ENCODE measurements around the gene XYLT1. TPM values are rescaled to one million over a fixed set of nuclear protein-coding genes. Genes with fewer than 3 reads are reported as not detected.

The XYLT1 gene
- polyA plus RNA-seq, 1 donor: 9.9 TPM

DNA sequence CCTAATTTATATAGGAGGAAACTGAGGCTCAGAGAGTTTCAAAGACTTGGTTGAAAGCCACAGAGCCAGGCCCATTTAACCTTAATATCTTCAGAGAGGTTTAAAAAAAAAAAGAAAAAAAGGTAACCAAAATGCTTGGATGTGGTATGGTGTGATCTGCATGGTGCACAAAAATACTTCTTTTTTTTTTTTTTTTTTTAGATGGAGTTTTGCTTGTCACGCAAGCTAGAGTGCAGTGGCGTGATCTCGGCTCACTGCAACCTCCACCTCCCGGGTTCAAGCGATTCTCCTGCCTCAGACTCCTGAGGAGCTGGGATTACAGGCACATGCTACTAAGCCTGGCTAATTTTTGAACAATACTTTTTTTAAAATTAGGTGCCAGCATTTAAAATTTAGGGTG is 101.8 kb downstream of the XYLT1 start:
- H3K4me3 ChIP-seq (ENCODE audit: low read length): no peak overlapping the region
- no CpG with 5 or more reads among the region's 5 CpGs for WGBS (ENCODE audit: insufficient coverage, low lambda C conversion rate)
- no peaks in the 10 kb centered on the region for H3K27me3 ChIP-seq (ENCODE audit: control insufficient read depth, insufficient read depth, low read length)
- H3K27ac ChIP-seq (ENCODE audit: low read length): no peak overlapping the region
- no peaks in the 10 kb centered on the region for H3K9me3 ChIP-seq (ENCODE audit: control insufficient read depth, low read depth, low read length)
- no peak for DNase-seq
- peaks cover 17% of the 10 kb centered on the region for H3K4me1 ChIP-seq (ENCODE audit: control insufficient read depth, insufficient read depth, low read length)
- no peaks in the 10 kb centered on the region for H3K36me3 ChIP-seq (ENCODE audit: control insufficient read depth, insufficient read depth, low read length)

DNA sequence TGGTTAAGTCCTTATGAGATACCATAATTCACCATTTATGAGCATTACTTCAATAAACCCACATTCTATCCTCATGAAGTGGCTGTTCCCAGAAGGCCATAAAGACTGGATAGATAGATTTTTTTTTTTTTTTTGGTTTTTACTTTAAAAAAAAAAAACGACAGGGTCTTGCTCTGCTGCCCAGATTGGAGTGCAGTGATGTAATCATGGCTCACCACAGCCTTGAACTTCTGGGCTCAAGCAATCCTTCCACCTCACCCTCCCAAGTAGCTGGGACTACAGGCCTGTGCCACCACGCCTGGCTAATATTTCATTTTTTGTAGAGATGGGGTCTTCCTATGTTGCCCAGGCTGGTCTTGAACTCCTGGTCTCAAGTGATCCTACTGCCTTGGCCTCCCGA is 102.3 kb downstream of the XYLT1 start:
- H3K4me1 ChIP-seq (ENCODE audit: control insufficient read depth, insufficient read depth, low read length): peaks cover 18% of the 10 kb centered on the region
- H3K36me3 ChIP-seq (ENCODE audit: control insufficient read depth, insufficient read depth, low read length): no peaks in the 10 kb centered on the region
- H3K27ac ChIP-seq (ENCODE audit: low read length): no peak overlapping the region
- no peak overlapping the region for H3K4me3 ChIP-seq (ENCODE audit: low read length)
- WGBS (ENCODE audit: insufficient coverage, low lambda C conversion rate): no CpG with 5 or more reads among the region's 3 CpGs
- H3K27me3 ChIP-seq (ENCODE audit: control insufficient read depth, insufficient read depth, low read length): no peaks in the 10 kb centered on the region
- no peaks in the 10 kb centered on the region for H3K9me3 ChIP-seq (ENCODE audit: control insufficient read depth, low read depth, low read length)
- no peak for DNase-seq

DNA sequence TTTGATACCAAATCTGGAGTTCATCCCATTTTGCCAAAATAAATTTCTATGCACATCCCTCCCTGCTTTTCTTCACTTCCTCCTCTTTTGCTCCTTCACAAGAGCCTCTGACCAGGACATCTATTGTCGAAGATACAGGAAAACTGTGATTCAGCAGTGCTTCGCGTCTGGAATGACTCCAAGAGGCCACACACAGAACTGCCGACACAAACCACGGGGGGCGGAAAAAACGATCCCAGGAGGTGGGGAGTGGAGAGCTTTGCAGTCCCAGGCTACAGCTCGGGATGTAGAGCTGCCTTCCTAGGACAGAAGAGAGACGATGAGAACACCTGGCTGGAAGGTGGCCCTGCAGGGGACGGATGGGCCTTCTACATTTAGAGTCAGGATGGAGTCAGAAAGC is 102.8 kb downstream of the XYLT1 start:
- no peak for DNase-seq
- Histone ChIP-seq H3K4me3 (ENCODE audit: low read length) (no peak overlapping the region), H3K27me3 (ENCODE audit: control insufficient read depth, insufficient read depth, low read length) (no peaks in the 10 kb centered on the region), H3K4me1 (ENCODE audit: control insufficient read depth, insufficient read depth, low read length) (peaks cover 18% of the 10 kb centered on the region), H3K27ac (ENCODE audit: low read length) (no peak overlapping the region), H3K36me3 (ENCODE audit: control insufficient read depth, insufficient read depth, low read length) (no peaks in the 10 kb centered on the region), H3K9me3 (ENCODE audit: control insufficient read depth, low read depth, low read length) (no peaks in the 10 kb centered on the region)
- WGBS (ENCODE audit: insufficient coverage, low lambda C conversion rate): no CpG with 5 or more reads among the region's 10 CpGs

DNA sequence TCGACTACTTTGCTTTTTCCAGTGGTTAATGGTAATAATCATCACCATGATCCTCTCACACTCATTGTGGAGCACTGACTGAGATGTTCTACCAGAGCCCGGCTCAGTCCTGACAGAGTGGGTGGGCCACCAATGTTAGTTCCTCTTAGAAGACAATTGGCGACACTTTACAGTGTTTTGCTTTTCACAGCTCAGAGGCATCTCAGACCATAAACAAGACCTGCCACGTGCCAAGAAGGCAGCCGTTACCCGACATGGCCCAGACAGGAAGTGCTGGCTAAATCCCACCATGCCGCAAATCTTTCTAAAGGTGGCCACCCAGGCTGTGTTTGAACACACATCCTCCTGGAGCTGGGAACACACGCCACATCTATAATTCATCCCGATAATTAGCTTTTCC is 103.7 kb downstream of the XYLT1 start:
- no peaks in the 10 kb centered on the region for H3K27me3 ChIP-seq (ENCODE audit: control insufficient read depth, insufficient read depth, low read length)
- no peak overlapping the region for H3K27ac ChIP-seq (ENCODE audit: low read length)
- H3K36me3 ChIP-seq (ENCODE audit: control insufficient read depth, insufficient read depth, low read length): no peaks in the 10 kb centered on the region
- DNase-seq: no peak
- no peaks in the 10 kb centered on the region for H3K9me3 ChIP-seq (ENCODE audit: control insufficient read depth, low read depth, low read length)
- peaks cover 20% of the 10 kb centered on the region for H3K4me1 ChIP-seq (ENCODE audit: control insufficient read depth, insufficient read depth, low read length)
- no CpG with 5 or more reads among the region's 9 CpGs for WGBS (ENCODE audit: insufficient coverage, low lambda C conversion rate)
- H3K4me3 ChIP-seq (ENCODE audit: low read length): no peak overlapping the region

DNA sequence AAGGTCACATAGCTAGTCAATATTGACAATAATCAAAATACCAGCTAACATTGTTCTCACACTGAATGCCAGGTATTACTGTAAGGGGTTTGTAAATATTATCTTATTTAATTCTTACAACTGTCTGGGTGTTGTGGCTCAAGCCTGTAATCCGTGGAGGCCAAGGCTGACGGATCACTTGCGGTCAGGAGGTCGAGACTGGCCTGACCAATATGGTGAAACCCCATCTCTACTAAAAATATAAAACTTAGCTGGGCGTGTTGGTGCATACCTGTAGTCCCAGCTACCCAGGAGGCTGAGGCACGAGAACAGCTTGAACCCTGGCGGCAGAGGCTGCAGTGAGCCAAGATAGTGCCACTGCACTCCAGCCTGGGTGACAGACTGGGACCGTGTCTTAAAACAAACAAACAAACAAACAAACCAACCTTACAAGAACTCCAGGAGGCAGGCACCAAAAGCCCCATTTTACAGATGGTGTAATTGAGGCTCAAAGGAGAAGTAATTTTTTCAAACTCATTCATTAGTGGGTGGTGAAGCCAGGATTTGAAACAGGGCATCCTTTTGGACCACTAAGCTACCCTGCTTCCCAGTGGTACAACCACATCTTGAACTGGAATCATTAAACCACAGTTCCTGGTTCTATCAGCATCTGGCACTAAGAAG is 104.3 kb downstream of the XYLT1 start:
- Histone ChIP-seq H3K4me1 (ENCODE audit: control insufficient read depth, insufficient read depth, low read length) (peaks cover 20% of the 10 kb centered on the region), H3K27ac (ENCODE audit: low read length) (no peak overlapping the region), H3K4me3 (ENCODE audit: low read length) (no peak overlapping the region), H3K27me3 (ENCODE audit: control insufficient read depth, insufficient read depth, low read length) (no peaks in the 10 kb centered on the region), H3K36me3 (ENCODE audit: control insufficient read depth, insufficient read depth, low read length) (no peaks in the 10 kb centered on the region), H3K9me3 (ENCODE audit: control insufficient read depth, low read depth, low read length) (no peaks in the 10 kb centered on the region)
- no peak for DNase-seq
- 90% methylated on average over 2 of the region's 8 CpGs for WGBS (ENCODE audit: insufficient coverage, low lambda C conversion rate)

DNA sequence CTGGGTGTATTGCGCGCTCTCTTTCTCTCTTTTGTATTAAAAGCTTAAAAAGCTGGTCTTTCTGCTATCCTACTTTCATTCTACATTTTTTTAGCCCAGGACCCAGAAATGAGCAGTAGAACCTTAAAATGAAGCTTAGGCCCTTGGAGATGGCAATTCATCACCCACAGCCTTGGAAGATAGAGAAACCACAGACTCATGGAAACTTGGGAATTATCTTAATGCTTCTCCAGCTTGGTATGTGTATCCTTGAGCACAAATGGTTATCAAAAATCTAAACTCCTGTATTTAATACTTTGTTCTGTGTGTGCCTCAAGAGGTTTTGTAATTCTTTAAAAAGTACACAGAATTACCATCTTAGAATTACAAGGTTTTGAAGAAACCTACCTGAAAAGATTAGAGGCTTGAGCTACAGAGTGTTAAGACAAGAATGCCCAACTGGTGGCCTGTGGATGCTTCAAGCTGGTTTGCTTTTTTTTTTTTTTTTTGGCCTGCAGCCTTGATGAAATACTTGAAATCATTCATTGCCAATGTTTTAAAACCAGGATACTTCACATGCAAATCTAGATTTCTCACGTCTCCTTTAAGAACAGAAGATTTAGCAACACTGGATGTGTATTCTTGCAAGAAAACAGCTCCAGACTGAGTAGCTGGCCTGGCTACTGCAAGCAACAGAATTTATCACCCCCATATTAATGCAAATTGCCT is 105.0 kb downstream of the XYLT1 start:
- Histone ChIP-seq H3K4me3 (ENCODE audit: low read length) (no peak overlapping the region), H3K27ac (ENCODE audit: low read length) (no peak overlapping the region), H3K36me3 (ENCODE audit: control insufficient read depth, insufficient read depth, low read length) (no peaks in the 10 kb centered on the region), H3K27me3 (ENCODE audit: control insufficient read depth, insufficient read depth, low read length) (no peaks in the 10 kb centered on the region), H3K9me3 (ENCODE audit: control insufficient read depth, low read depth, low read length) (no peaks in the 10 kb centered on the region), H3K4me1 (ENCODE audit: control insufficient read depth, insufficient read depth, low read length) (peaks cover 19% of the 10 kb centered on the region)
- DNase-seq: no peak
- no CpG with 5 or more reads among the region's 3 CpGs for WGBS (ENCODE audit: insufficient coverage, low lambda C conversion rate)

DNA sequence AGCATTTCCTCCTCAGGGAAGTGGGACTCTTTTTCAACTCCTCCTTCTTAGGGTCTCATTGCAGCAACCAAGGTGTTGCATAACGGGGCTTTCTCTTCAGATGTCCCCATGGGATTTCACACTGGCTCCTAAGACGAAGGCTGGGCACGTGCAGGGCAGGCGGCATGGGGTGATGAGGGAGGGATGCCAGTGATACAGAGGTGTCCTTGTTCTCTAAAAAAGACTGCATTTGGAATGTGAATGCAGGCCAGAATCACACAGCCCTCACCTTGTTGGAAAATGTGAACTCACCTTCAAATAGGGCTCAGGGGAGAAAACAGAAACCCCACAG is 105.6 kb downstream of the XYLT1 start:
- no peaks in the 10 kb centered on the region for H3K9me3 ChIP-seq (ENCODE audit: control insufficient read depth, low read depth, low read length)
- WGBS (ENCODE audit: insufficient coverage, low lambda C conversion rate): no CpG with 5 or more reads among the region's 4 CpGs
- DNase-seq: no peak

DNA sequence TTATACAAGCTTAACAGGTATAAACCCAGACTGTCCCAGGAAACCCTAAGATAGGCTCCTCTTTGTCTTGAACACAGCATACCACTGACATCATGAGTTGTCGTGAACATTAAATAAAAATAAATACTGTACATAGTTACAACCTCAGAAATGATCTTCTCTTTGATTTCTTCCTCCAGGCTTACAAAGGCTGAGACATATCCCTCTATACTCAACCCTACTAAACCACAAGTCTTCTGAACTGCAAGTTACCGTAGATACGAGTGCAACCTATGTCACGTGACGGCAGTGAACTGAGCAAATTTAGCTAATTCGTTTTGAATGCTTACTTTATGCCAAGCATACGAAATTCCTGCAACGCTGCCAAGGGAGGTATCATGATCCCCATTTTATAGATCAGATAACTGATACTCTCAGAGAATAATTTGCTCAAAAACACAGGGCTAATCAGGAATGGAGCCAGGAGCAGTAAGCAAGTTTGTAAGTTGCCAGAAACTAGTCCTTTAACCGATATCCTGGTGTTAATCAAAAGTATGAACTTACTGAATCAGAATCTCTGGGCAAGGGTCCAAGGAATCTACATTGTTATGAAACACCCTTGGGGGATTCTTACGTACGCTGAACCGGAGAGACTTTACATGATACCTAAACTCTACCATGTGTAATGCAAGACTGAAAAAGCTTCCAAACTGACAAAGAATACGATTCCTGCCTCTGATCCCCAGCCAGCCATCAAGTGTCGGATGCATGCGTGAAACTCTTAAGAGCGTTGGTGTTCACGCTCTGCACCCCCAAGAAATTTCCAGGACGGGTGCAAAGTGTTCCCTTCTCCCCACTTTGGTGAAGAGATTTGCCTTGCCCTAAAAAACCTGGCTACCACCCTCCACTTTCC is 106.2 kb downstream of the XYLT1 start:
- no peaks in the 10 kb centered on the region for H3K36me3 ChIP-seq (ENCODE audit: control insufficient read depth, insufficient read depth, low read length)
- WGBS (ENCODE audit: insufficient coverage, low lambda C conversion rate): no CpG with 5 or more reads among the region's 18 CpGs
- H3K27me3 ChIP-seq (ENCODE audit: control insufficient read depth, insufficient read depth, low read length): no peaks in the 10 kb centered on the region
- H3K27ac ChIP-seq (ENCODE audit: low read length): peak overlapping the region; percentile 16
- H3K9me3 ChIP-seq (ENCODE audit: control insufficient read depth, low read depth, low read length): no peaks in the 10 kb centered on the region
- peaks cover 8% of the 10 kb centered on the region for H3K4me1 ChIP-seq (ENCODE audit: control insufficient read depth, insufficient read depth, low read length)
- H3K4me3 ChIP-seq (ENCODE audit: low read length): no peak overlapping the region
- DNase-seq: peak in 1 of 2 donors; percentile 43

More for the DNA sequence above, 105.6 kb downstream of the XYLT1 start:
- H3K4me1 ChIP-seq (ENCODE audit: control insufficient read depth, insufficient read depth, low read length): peaks cover 14% of the 10 kb centered on the region
- no peak overlapping the region for H3K27ac ChIP-seq (ENCODE audit: low read length)
- no peaks in the 10 kb centered on the region for H3K36me3 ChIP-seq (ENCODE audit: control insufficient read depth, insufficient read depth, low read length)
- H3K4me3 ChIP-seq (ENCODE audit: low read length): no peak overlapping the region
- H3K27me3 ChIP-seq (ENCODE audit: control insufficient read depth, insufficient read depth, low read length): no peaks in the 10 kb centered on the region

DNA sequence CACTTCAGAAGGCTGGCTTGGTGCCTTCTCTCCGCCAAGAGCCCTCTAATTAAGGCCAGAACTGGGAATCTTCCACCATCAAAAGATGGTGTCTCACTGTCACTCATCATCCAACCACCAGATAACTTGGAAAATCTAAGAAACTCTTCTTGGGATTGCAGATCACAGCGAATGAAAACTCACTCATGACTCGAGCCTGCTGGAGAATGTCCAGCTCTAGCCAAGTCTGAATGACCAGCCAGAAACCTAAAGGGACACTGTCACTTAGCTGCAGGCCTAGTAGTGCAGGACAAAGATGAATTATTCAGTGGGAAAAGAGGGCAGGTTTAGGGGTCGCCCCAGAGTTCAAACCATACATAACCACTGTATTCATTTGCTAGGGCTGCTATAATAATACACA is 107.8 kb downstream of the XYLT1 start:
- no peaks in the 10 kb centered on the region for H3K27me3 ChIP-seq (ENCODE audit: control insufficient read depth, insufficient read depth, low read length)
- H3K4me1 ChIP-seq (ENCODE audit: control insufficient read depth, insufficient read depth, low read length): peaks cover 7% of the 10 kb centered on the region
- no peak overlapping the region for H3K27ac ChIP-seq (ENCODE audit: low read length)
- H3K36me3 ChIP-seq (ENCODE audit: control insufficient read depth, insufficient read depth, low read length): no peaks in the 10 kb centered on the region
- H3K9me3 ChIP-seq (ENCODE audit: control insufficient read depth, low read depth, low read length): no peaks in the 10 kb centered on the region
- no peak for DNase-seq
- no CpG with 5 or more reads among the region's 4 CpGs for WGBS (ENCODE audit: insufficient coverage, low lambda C conversion rate)
- H3K4me3 ChIP-seq (ENCODE audit: low read length): no peak overlapping the region

DNA sequence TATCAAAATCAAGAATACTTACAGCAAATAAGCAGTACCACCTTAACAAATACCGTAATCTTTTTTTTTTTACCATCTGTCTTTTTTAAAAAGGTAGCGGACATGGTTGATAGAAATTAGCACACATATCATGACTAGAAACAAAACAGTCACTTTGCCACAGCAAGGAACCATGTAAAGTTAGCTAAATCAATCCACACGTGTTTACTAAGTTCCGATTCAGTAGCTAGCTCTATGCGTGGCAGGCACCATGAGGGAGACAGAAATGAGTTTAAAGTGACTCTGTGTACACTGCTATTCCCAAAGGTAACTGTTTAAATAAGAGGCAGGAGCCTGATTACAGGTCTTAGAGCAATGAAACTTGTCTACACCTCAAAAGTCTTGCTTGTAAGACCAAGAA is 108.6 kb downstream of the XYLT1 start:
- no peak for DNase-seq
- peaks cover 4% of the 10 kb centered on the region for H3K36me3 ChIP-seq (ENCODE audit: control insufficient read depth, insufficient read depth, low read length)
- WGBS (ENCODE audit: insufficient coverage, low lambda C conversion rate): 86% methylated on average over 2 of the region's 5 CpGs
- H3K27me3 ChIP-seq (ENCODE audit: control insufficient read depth, insufficient read depth, low read length): no peaks in the 10 kb centered on the region
- no peaks in the 10 kb centered on the region for H3K9me3 ChIP-seq (ENCODE audit: control insufficient read depth, low read depth, low read length)
- H3K27ac ChIP-seq (ENCODE audit: low read length): no peak overlapping the region
- H3K4me1 ChIP-seq (ENCODE audit: control insufficient read depth, insufficient read depth, low read length): peaks cover 9% of the 10 kb centered on the region
- no peak overlapping the region for H3K4me3 ChIP-seq (ENCODE audit: low read length)
